ENCODE data around the gene TRPM2. TPM values are rescaled to one million over a fixed set of nuclear protein-coding genes. Genes with fewer than 3 reads are reported as not detected.
"Not testable (repeated sequence)": the region's sequence is repeated elsewhere in the genome, so short reads cannot be mapped to it uniquely, and the experiment has no call there.

The TRPM2 gene
- total RNA-seq, 2 donors from 2014 or later, result 1.6 to 2.7 TPM

- whole genome bisulfite sequencing, result 71% methylated on average over 8 of the region's 8 CpGs
- Histone ChIP-seq H3K36me3 (no peaks in the 10 kb centered on the region), H3K9me3 (no peaks in the 10 kb centered on the region), H3K4me3 (no peak overlapping the region), H3K27me3 (replicated peaks; ENCODE audit: insufficient read depth) (peaks cover 11% of the 10 kb centered on the region), H3K4me1 (replicated peaks) (no peaks in the 10 kb centered on the region), H3K27ac (no peak overlapping the region)
- intact Hi-C loops (cut with DNase I), result no loop called here
- no peak for TF ChIP-seq POLR2A (IDR thresholded peaks at IDR 0.05)
- TF ChIP-seq CTCF (IDR thresholded peaks at IDR 0.05), result no peak
- TF ChIP-seq POLR2AphosphoS5 (IDR thresholded peaks at IDR 0.05), result no peak
- no peak for DNase-seq (ENCODE audit: low spot score)
Measured at GRCh38 chr21:44416193-44416592, 62.8 kb downstream of the TRPM2 start.

- intact Hi-C loops (cut with DNase I); H3K36me3 ChIP-seq; H3K4me1 ChIP-seq (replicated peaks); H3K27ac ChIP-seq; DNase-seq (ENCODE audit: low spot score); H3K4me3 ChIP-seq; H3K9me3 ChIP-seq: not testable (repeated sequence)
- peaks cover 11% of the 10 kb centered on the region for H3K27me3 ChIP-seq (replicated peaks; ENCODE audit: insufficient read depth)
- 93% methylated on average over 18 of the region's 21 CpGs for WGBS
Measured at GRCh38 chr21:44417621-44418107, 64.2 kb downstream of the TRPM2 start.

- no peak for DNase-seq (ENCODE audit: low spot score)
- WGBS, result 89% methylated on average over 23 of the region's 25 CpGs
- no peak overlapping the region for H3K4me3 ChIP-seq
- H3K9me3 ChIP-seq, result no peaks in the 10 kb centered on the region
- H3K27ac ChIP-seq, result no peak overlapping the region
- no peaks in the 10 kb centered on the region for H3K36me3 ChIP-seq
- intact Hi-C loops (cut with DNase I), result no loop called here
- H3K27me3 ChIP-seq (replicated peaks; ENCODE audit: insufficient read depth), result peaks cover 11% of the 10 kb centered on the region
- TF ChIP-seq CTCF (IDR thresholded peaks at IDR 0.05) (no peak), POLR2AphosphoS5 (IDR thresholded peaks at IDR 0.05) (no peak), POLR2A (IDR thresholded peaks at IDR 0.05) (no peak)
- H3K4me1 ChIP-seq (replicated peaks), result no peaks in the 10 kb centered on the region
Measured at GRCh38 chr21:44418108-44418875, 64.9 kb downstream of the TRPM2 start.

- Histone ChIP-seq H3K27ac (no peak overlapping the region), H3K4me3 (no peak overlapping the region), H3K27me3 (replicated peaks; ENCODE audit: insufficient read depth) (peaks cover 11% of the 10 kb centered on the region), H3K4me1 (replicated peaks) (no peaks in the 10 kb centered on the region), H3K9me3 (no peaks in the 10 kb centered on the region), H3K36me3 (no peaks in the 10 kb centered on the region)
- WGBS, result 86% methylated on average over 8 of the region's 8 CpGs
- intact Hi-C loops (cut with DNase I), result no loop called here
- DNase-seq (ENCODE audit: low spot score), result no peak
- TF ChIP-seq POLR2AphosphoS5 (IDR thresholded peaks at IDR 0.05), result no peak
Measured at GRCh38 chr21:44418876-44419230, 65.4 kb downstream of the TRPM2 start.

- no peak for DNase-seq (ENCODE audit: low spot score)
- intact Hi-C loops (cut with DNase I), result no loop called here
- WGBS, result 99% methylated on average over 3 of the region's 3 CpGs
Measured at GRCh38 chr21:44419679-44420078, 66.3 kb downstream of the TRPM2 start.

More at GRCh38 chr21:44419679-44420078, 66.3 kb downstream of the TRPM2 start:
- H3K27ac ChIP-seq, result no peak overlapping the region
- H3K9me3 ChIP-seq, result no peaks in the 10 kb centered on the region
- no peaks in the 10 kb centered on the region for H3K36me3 ChIP-seq
- TF ChIP-seq CTCF (IDR thresholded peaks at IDR 0.05) (no peak), POLR2A (IDR thresholded peaks at IDR 0.05) (no peak), POLR2AphosphoS5 (IDR thresholded peaks at IDR 0.05) (no peak)
- no peaks in the 10 kb centered on the region for H3K4me1 ChIP-seq (replicated peaks)
- H3K27me3 ChIP-seq (replicated peaks; ENCODE audit: insufficient read depth), result peaks cover 8% of the 10 kb centered on the region
- no peak overlapping the region for H3K4me3 ChIP-seq

All from prostate gland (tissue), 2 donors.